Mesothelial cell of epicardium (in vitro differentiated cells): ENCODE data around the gene LDLRAD4. TPM values are rescaled to one million over a fixed set of nuclear protein-coding genes. Genes with fewer than 3 reads are reported as not detected.

ENCODE experiments used
- DNase-seq, 2 experiments: peaks; one replicate each; pipeline ENCODE4 v3.0.0; 2021; ENCODE audit warnings: low spot score in 2 of 2; ENCODE audit not compliant: unreplicated experiment in 2 of 2
- H3K27ac Mint-ChIP-seq: 2 replicates; pipeline ENCODE4 v1.8.0; 2021; ENCODE audit warnings: mixed read lengths
- H3K27me3 Mint-ChIP-seq: 2 replicates; pipeline ENCODE4 v1.8.0; 2021; ENCODE audit warnings: low read depth, mixed read lengths
- H3K36me3 Mint-ChIP-seq: 2 replicates; pipeline ENCODE4 v1.8.0; 2021; ENCODE audit warnings: mixed read lengths
- H3K4me1 Mint-ChIP-seq: 2 replicates; pipeline ENCODE4 v1.8.0; 2021; ENCODE audit warnings: mixed read lengths
- H3K4me3 Mint-ChIP-seq: 2 replicates; pipeline ENCODE4 v1.8.0; 2021; ENCODE audit warnings: mild to moderate bottlenecking, moderate library complexity, mixed read lengths
- H3K9me3 Mint-ChIP-seq: 2 replicates; pipeline ENCODE4 v1.8.0; 2021; ENCODE audit warnings: mixed read lengths
- CTCF ChIP-seq: fragments of 200-600 bp; sonication (generic); IDR thresholded peaks from one replicate; pipeline ENCODE4 v1.5.0; 2021; ENCODE audit warnings: antibody characterized with exemption; ENCODE audit not compliant: unreplicated experiment
- total RNA-seq: library from RNA; stranded (reverse); gene quantifications from 3 replicates; pipeline ENCODE4 v1.2.1, GENCODE V29; 2021

LDLRAD4 gene
- total RNA-seq, 1 donor from 2014 or later = 29.7 TPM

- Mint-ChIP-seq H3K27me3 (peaks cover 43% of the 10 kb centered on the region), H3K27ac (no peak overlapping the region), H3K4me1 (peaks cover 17% of the 10 kb centered on the region), H3K9me3 (no peaks in the 10 kb centered on the region), H3K36me3 (no peaks in the 10 kb centered on the region), H3K4me3 (no peak overlapping the region)
- no peak for TF ChIP-seq CTCF
- no peak for DNase-seq
These were observed 232.6 kb downstream of the LDLRAD4 start for GRCh38 chr18:13451213-13451540.

GRCh38 chr18:13451661-13452387 lies 233.3 kb downstream of the LDLRAD4 start:
- H3K27ac Mint-ChIP-seq = no peak overlapping the region

GRCh38 chr18:13452388-13452811 lies 233.8 kb downstream of the LDLRAD4 start:
- no peak for TF ChIP-seq CTCF
- Mint-ChIP-seq H3K9me3 (no peaks in the 10 kb centered on the region), H3K4me1 (peaks cover 14% of the 10 kb centered on the region), H3K27ac (no peak overlapping the region), H3K36me3 (no peaks in the 10 kb centered on the region), H3K4me3 (no peak overlapping the region), H3K27me3 (peaks cover 43% of the 10 kb centered on the region)
- no peak for DNase-seq

More at GRCh38 chr18:13451661-13452387, 233.3 kb downstream of the LDLRAD4 start:
- no peak for DNase-seq
- no peak for TF ChIP-seq CTCF
- Mint-ChIP-seq H3K4me1 (peaks cover 16% of the 10 kb centered on the region), H3K27me3 (peaks cover 43% of the 10 kb centered on the region), H3K4me3 (no peak overlapping the region), H3K36me3 (no peaks in the 10 kb centered on the region), H3K9me3 (no peaks in the 10 kb centered on the region)

GRCh38 chr18:13452871-13453680 lies 234.5 kb downstream of the LDLRAD4 start:
- TF ChIP-seq CTCF = no peak
- Mint-ChIP-seq H3K36me3 (no peaks in the 10 kb centered on the region), H3K27me3 (peaks cover 43% of the 10 kb centered on the region), H3K9me3 (peaks cover 4% of the 10 kb centered on the region), H3K4me1 (peaks cover 7% of the 10 kb centered on the region), H3K27ac (no peak overlapping the region), H3K4me3 (no peak overlapping the region)
- no peak for DNase-seq

- H3K27me3 Mint-ChIP-seq = peaks cover 43% of the 10 kb centered on the region
- H3K9me3 Mint-ChIP-seq = peaks cover 4% of the 10 kb centered on the region
- peaks cover 2% of the 10 kb centered on the region for H3K4me1 Mint-ChIP-seq
- no peak overlapping the region for H3K4me3 Mint-ChIP-seq
- TF ChIP-seq CTCF = no peak
- H3K27ac Mint-ChIP-seq = no peak overlapping the region
- no peak for DNase-seq
- no peaks in the 10 kb centered on the region for H3K36me3 Mint-ChIP-seq
These were observed 235.2 kb downstream of the LDLRAD4 start for GRCh38 chr18:13453714-13454113.
